Upper lobe of left lung (tissue), 6 donors: Measurements from ENCODE around the gene TAS2R60. TPM values are rescaled to one million over a fixed set of nuclear protein-coding genes. Genes with fewer than 3 reads are reported as not detected.
"Not testable (repeated sequence)": the region's sequence is repeated elsewhere in the genome, so short reads cannot be mapped to it uniquely, and the experiment has no call there.

Experiments
- ATAC-seq, 2 donors: fragments of 200-7000 bp; cut with Tn5 transposase; one replicate each; pipeline ENCODE4 v1.9.1; 2022; ENCODE audit warnings: mild to moderate bottlenecking in 2 of 2, moderate library complexity in 2 of 2; ENCODE audit not compliant: low FRiP score in 2 of 2
- DNase-seq, 2 donors: peaks; one replicate each; pipeline ENCODE4 v3.0.0-alpha.2; 2019 to 2020
- H3K27ac ChIP-seq, 4 donors: fragments of 200-600 bp; sonication (generic); one replicate each; pipeline ENCODE4 v1.5.1; 2016 to 2019
- H3K27me3 ChIP-seq, 4 donors: fragments of 200-600 bp; sonication (generic); one replicate each; pipeline ENCODE4 v1.5.1; 2017 to 2019
- H3K36me3 ChIP-seq, 4 donors: fragments of 200-600 bp; sonication (generic); one replicate each; pipeline ENCODE4 v1.5.1; 2016 to 2019
- H3K4me1 ChIP-seq, 4 donors: fragments of 200-600 bp; sonication (generic); one replicate each; pipeline ENCODE4 v1.5.1; 2018 to 2019
- H3K4me3 ChIP-seq, 4 donors: fragments of 200-600 bp; sonication (generic); one replicate each; pipeline ENCODE4 v1.5.1; 2017 to 2019; ENCODE audit warnings: mild to moderate bottlenecking in 2 of 4, moderate library complexity in 1 of 4
- H3K9me3 ChIP-seq, 4 donors: fragments of 200-600 bp; sonication (generic); one replicate each; pipeline ENCODE4 v1.5.1; 2018 to 2019
- CTCF ChIP-seq, 6 experiments: fragments of 450-650 bp in 4 of 6; fragments of 200-600 bp in 2 of 6; sonication (generic) in 2 of 6; IDR thresholded peaks; one replicate each; pipeline ENCODE4 v1.5.1; 2016 to 2019; ENCODE audit warnings: antibody characterized with exemption in 6 of 6
- EP300 ChIP-seq, 4 donors: sonication (generic); formaldehyde crosslinking; IDR thresholded peaks; one replicate each; pipeline ENCODE4 v1.5.1; 2017; ENCODE audit warnings: antibody characterized with exemption in 4 of 4, control low read depth in 2 of 4
- POLR2A ChIP-seq, 4 donors: fragments of 450-650 bp; IDR thresholded peaks; one replicate each; pipeline ENCODE4 v1.5.1; 2016 to 2017; ENCODE audit warnings: antibody characterized with exemption in 4 of 4, mild to moderate bottlenecking in 2 of 4
- POLR2AphosphoS5 ChIP-seq, 2 donors: sonication (generic); formaldehyde crosslinking; IDR thresholded peaks; one replicate each; pipeline ENCODE4 v1.5.1; 2017; ENCODE audit warnings: antibody characterized with exemption in 2 of 2
- WGBS, 2 donors: methylation state at CpG; one replicate each; pipeline ENCODE4 v1.1.5; 2017 to 2018; 5-methylcytosine and 5-hydroxymethylcytosine counted together
- total RNA-seq, 6 donors: library from RNA; depleted of rRNA in 4 of 6; stranded (reverse); fragments of >200 nt in 4 of 6; gene quantifications; one replicate each; pipeline versions ENCODE4 v1.1.0 to v1.2.1, GENCODE V29; 2016 to 2021
- donor health status: DM: no; HTN: no; CAD: no; lungs with moderate emphysema.
- donor health status: DM: no; HTN: yes; CAD: no; lungs with severe emphysema.

TAS2R60 gene
- total RNA-seq, 6 donors from 2014 or later: 0.83 to 3.1 (median 1.2) TPM; not detected in 3

- ATAC-seq (no peak), DNase-seq (no peak)
- TF ChIP-seq EP300 (IDR thresholded peaks at IDR 0.05) (no peak), CTCF (IDR thresholded peaks at IDR 0.05) (no peak), POLR2A (IDR thresholded peaks at IDR 0.05) (no peak), POLR2AphosphoS5 (IDR thresholded peaks at IDR 0.05) (no peak)
- peaks cover 0 to 5% (median 0%) of the 10 kb centered on the region in 4 donors for H3K36me3 ChIP-seq
- H3K27ac ChIP-seq: no peak overlapping the region
- H3K27me3 ChIP-seq: no peaks in the 10 kb centered on the region
- no peaks in the 10 kb centered on the region for H3K9me3 ChIP-seq
- no peak overlapping the region for H3K4me3 ChIP-seq
- peaks cover 14 to 20% (median 19%) of the 10 kb centered on the region in 4 donors for H3K4me1 ChIP-seq
- 94 to 96% methylated on average over 12 to 20 of the region's 20 CpGs for WGBS, 2 donors
Measured at GRCh38 chr7:143399642-143400041, 43.6 kb upstream of the TAS2R60 start.

GRCh38 chr7:143401265-143401664 is 42.0 kb upstream of the TAS2R60 start:
- no peak overlapping the region for H3K4me3 ChIP-seq
- peaks cover 0 to 5% (median 0%) of the 10 kb centered on the region in 4 donors for H3K36me3 ChIP-seq
- DNase-seq: no peak
- H3K27ac ChIP-seq: no peak overlapping the region
- peaks cover under 1 to 4% (median 2%) of the 10 kb centered on the region in 4 donors for H3K4me1 ChIP-seq
- TF ChIP-seq CTCF (IDR thresholded peaks at IDR 0.05) (no peak), POLR2AphosphoS5 (IDR thresholded peaks at IDR 0.05) (no peak), POLR2A (IDR thresholded peaks at IDR 0.05) (no peak), EP300 (IDR thresholded peaks at IDR 0.05) (no peak)
- 90 to 94% methylated on average over 11 to 12 of the region's 12 CpGs for WGBS, 2 donors
- no peaks in the 10 kb centered on the region for H3K9me3 ChIP-seq
- no peak for ATAC-seq
- H3K27me3 ChIP-seq: no peaks in the 10 kb centered on the region

- not testable (repeated sequence) for H3K27me3 ChIP-seq, H3K9me3 ChIP-seq, H3K4me1 ChIP-seq, H3K4me3 ChIP-seq, DNase-seq, H3K36me3 ChIP-seq, ATAC-seq
- 77 to 83% methylated on average over 4 of the region's 4 CpGs for WGBS, 2 donors
- H3K27ac ChIP-seq: peak overlapping the region in 1 of 4 donors; percentile 27
Measured at GRCh38 chr7:143402233-143402632, 41.0 kb upstream of the TAS2R60 start.

GRCh38 chr7:143405173-143406001 is 37.9 kb upstream of the TAS2R60 start:
- ATAC-seq: peak; percentile 15 to 31
- no peaks in the 10 kb centered on the region for H3K36me3 ChIP-seq
- no peak for DNase-seq
- H3K4me1 ChIP-seq: peaks cover 18 to 37% (median 30%) of the 10 kb centered on the region in 4 donors
- H3K27ac ChIP-seq: peak overlapping the region in 1 of 4 donors; percentile 1
- H3K27me3 ChIP-seq: no peaks in the 10 kb centered on the region
- no peak for TF ChIP-seq CTCF (IDR thresholded peaks at IDR 0.05)
- TF ChIP-seq EP300 (IDR thresholded peaks at IDR 0.05): peak in 1 of 4 donors; percentile 84
- peak; percentile 91 to 92 for TF ChIP-seq POLR2AphosphoS5 (IDR thresholded peaks at IDR 0.05)
- no peak for TF ChIP-seq POLR2A (IDR thresholded peaks at IDR 0.05)
- WGBS, 2 donors: 68 to 83% methylated on average over 8 to 9 of the region's 9 CpGs
- H3K9me3 ChIP-seq: no peaks in the 10 kb centered on the region
- no peak overlapping the region for H3K4me3 ChIP-seq

GRCh38 chr7:143406002-143406357 is 37.3 kb upstream of the TAS2R60 start:
- Histone ChIP-seq H3K27ac (peak overlapping the region in 1 of 4 donors; percentile 1), H3K9me3 (no peaks in the 10 kb centered on the region), H3K36me3 (no peaks in the 10 kb centered on the region), H3K27me3 (no peaks in the 10 kb centered on the region), H3K4me3 (no peak overlapping the region), H3K4me1 (peaks cover 18 to 38% (median 32%) of the 10 kb centered on the region in 4 donors)
- ATAC-seq (no peak), DNase-seq (no peak)
- WGBS, 2 donors: 81 to 83% methylated on average over 3 of the region's 3 CpGs
- no peak for TF ChIP-seq CTCF (IDR thresholded peaks at IDR 0.05)
- no peak for TF ChIP-seq EP300 (IDR thresholded peaks at IDR 0.05)
- no peak for TF ChIP-seq POLR2AphosphoS5 (IDR thresholded peaks at IDR 0.05)
- no peak for TF ChIP-seq POLR2A (IDR thresholded peaks at IDR 0.05)
